ENCODE data around the gene RPL29.

Gene RPL29

DNA sequence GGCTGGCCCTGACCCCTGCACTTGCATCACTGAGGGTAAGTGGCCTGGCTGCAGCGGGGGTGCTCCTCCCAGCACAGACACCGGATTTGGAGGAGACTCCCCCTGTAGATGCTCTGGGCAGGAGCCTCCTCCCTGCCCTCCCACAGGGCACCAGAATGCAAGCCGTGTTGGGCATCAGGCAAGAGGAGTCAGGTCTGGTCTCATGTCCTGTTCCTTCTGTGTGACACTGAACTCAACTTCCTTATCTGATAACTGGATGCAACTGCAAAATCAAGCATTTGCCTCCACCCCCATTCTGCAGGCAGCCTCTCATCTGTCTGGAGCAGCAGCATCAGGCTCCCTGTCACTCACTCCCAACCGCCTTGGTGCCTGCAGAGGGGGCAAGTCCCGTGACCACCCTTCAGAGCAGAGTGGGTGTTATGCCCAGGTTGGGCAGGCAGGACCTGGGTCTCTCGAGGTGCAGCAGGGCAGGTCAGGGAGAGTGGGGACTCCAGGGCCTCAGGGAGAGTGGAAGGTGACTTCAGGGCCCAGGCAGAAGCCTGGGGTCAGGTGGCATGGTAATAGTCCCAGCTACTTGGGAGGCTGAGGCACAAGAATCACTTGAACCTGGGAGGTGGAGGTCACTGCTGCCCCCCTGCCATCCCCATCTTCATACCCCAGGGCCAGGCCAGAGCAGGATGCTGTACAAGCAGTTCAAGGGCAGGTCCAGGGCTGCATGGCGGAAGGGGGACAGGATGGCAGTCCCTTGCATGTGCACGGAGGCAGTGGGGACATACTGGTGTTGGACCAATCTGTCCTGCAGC lies 10.5 kb upstream of the RPL29 start:
- Histone ChIP-seq H3K4me3 (replicated peaks; ENCODE audit: low read depth, low read length) (no peak overlapping the region), H3K36me3 (ENCODE audit: control insufficient read depth, insufficient read depth, low read length) (no peaks in the 10 kb centered on the region), H3K27me3 (replicated peaks; ENCODE audit: control insufficient read depth, insufficient read depth, low read length) (no peaks in the 10 kb centered on the region)
- DNase-seq (ENCODE audit: extremely low read depth, insufficient read length), result no peak
- TF ChIP-seq, protein P1, sequence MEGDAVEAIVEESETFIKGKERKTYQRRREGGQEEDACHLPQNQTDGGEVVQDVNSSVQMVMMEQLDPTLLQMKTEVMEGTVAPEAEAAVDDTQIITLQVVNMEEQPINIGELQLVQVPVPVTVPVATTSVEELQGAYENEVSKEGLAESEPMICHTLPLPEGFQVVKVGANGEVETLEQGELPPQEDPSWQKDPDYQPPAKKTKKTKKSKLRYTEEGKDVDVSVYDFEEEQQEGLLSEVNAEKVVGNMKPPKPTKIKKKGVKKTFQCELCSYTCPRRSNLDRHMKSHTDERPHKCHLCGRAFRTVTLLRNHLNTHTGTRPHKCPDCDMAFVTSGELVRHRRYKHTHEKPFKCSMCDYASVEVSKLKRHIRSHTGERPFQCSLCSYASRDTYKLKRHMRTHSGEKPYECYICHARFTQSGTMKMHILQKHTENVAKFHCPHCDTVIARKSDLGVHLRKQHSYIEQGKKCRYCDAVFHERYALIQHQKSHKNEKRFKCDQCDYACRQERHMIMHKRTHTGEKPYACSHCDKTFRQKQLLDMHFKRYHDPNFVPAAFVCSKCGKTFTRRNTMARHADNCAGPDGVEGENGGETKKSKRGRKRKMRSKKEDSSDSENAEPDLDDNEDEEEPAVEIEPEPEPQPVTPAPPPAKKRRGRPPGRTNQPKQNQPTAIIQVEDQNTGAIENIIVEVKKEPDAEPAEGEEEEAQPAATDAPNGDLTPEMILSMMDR (IDR thresholded peaks at IDR 0.05; ENCODE audit: insufficient read depth, low read length, poor library complexity, severe bottlenecking), result no peak

DNA sequence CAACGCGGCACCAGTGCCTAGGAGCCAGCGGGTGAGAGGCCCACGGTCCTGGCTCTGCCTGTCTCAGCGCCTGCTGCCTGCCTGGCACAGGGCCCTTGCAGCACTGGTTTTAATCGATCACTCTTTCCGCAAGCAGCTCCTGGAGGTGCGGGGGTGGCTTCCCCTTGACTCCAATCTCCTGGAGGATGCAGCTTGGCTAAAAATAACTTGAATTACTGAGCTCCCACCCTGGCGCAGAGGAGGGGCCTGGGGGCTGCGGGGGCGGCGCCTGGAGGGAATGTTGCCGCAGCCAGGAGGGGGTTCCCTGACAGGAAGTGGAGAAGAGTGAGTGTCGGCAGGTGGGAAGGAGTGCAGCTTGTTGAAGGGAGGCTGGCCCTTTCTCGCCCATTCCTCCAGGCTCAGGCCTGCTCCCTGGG lies 9.9 kb upstream of the RPL29 start:
- Histone ChIP-seq H3K27me3 (replicated peaks; ENCODE audit: control insufficient read depth, insufficient read depth, low read length) (no peaks in the 10 kb centered on the region), H3K4me3 (replicated peaks; ENCODE audit: low read depth, low read length) (no peak overlapping the region), H3K36me3 (ENCODE audit: control insufficient read depth, insufficient read depth, low read length) (no peaks in the 10 kb centered on the region)
- TF ChIP-seq, protein P1 (IDR thresholded peaks at IDR 0.05; ENCODE audit: insufficient read depth, low read length, poor library complexity, severe bottlenecking), result no peak
- DNase-seq (ENCODE audit: extremely low read depth, insufficient read length), result no peak

DNA sequence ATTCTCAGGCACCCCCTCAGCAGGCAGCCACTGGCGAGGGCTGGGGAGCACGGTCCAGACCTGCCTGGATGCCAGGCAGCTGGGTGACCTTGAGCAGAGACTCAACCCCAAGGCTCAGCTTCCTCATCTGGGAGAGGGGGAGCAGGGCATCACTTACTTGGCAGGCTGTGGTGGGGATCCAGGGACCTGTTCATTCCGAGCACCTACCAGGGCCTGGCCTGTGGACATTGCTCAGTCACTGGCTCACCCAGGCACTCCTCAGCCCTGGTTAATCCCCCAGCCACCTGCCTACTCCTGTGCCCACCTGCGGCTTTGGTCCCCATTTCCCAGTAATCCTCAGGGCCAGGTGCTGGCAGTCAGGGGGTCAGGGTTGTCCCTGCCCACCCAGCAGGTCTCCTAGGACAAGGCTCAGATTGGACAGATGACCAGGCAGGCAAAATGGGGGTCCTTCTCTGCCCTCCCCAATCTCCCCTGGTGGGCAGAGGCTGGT lies 9.3 kb upstream of the RPL29 start:
- no peak overlapping the region for H3K4me3 ChIP-seq (replicated peaks; ENCODE audit: low read depth, low read length)
- TF ChIP-seq, protein P1 (IDR thresholded peaks at IDR 0.05; ENCODE audit: insufficient read depth, low read length, poor library complexity, severe bottlenecking), result no peak
- DNase-seq (ENCODE audit: extremely low read depth, insufficient read length), result no peak
- H3K27me3 ChIP-seq (replicated peaks; ENCODE audit: control insufficient read depth, insufficient read depth, low read length), result no peaks in the 10 kb centered on the region
- H3K36me3 ChIP-seq (ENCODE audit: control insufficient read depth, insufficient read depth, low read length), result no peaks in the 10 kb centered on the region

GRCh38 chr3:52004163-52004787 lies 8.6 kb upstream of the RPL29 start:
- H3K36me3 ChIP-seq (ENCODE audit: control insufficient read depth, insufficient read depth, low read length), result no peaks in the 10 kb centered on the region
- DNase-seq (ENCODE audit: extremely low read depth, insufficient read length), result no peak
- TF ChIP-seq, protein P1 (IDR thresholded peaks at IDR 0.05; ENCODE audit: insufficient read depth, low read length, poor library complexity, severe bottlenecking), result peak; percentile 53
- no peaks in the 10 kb centered on the region for H3K27me3 ChIP-seq (replicated peaks; ENCODE audit: control insufficient read depth, insufficient read depth, low read length)
- H3K4me3 ChIP-seq (replicated peaks; ENCODE audit: low read depth, low read length), result no peak overlapping the region

- H3K36me3 ChIP-seq (ENCODE audit: control insufficient read depth, insufficient read depth, low read length), result no peaks in the 10 kb centered on the region
- no peaks in the 10 kb centered on the region for H3K27me3 ChIP-seq (replicated peaks; ENCODE audit: control insufficient read depth, insufficient read depth, low read length)
- no peak for DNase-seq (ENCODE audit: extremely low read depth, insufficient read length)
- H3K4me3 ChIP-seq (replicated peaks; ENCODE audit: low read depth, low read length), result no peak overlapping the region
- TF ChIP-seq, protein P1 (IDR thresholded peaks at IDR 0.05; ENCODE audit: insufficient read depth, low read length, poor library complexity, severe bottlenecking), result no peak
Measured at GRCh38 chr3:52002748-52003147, 7.1 kb upstream of the RPL29 start.

All from GM06990 (cell line).